Measurements from ENCODE around the gene ODC1. TPM values are rescaled to one million over a fixed set of nuclear protein-coding genes. Genes with fewer than 3 reads are reported as not detected.

The ODC1 gene
- total RNA-seq, 1 experiment from 2014 or later: 46.6 TPM

DNA sequence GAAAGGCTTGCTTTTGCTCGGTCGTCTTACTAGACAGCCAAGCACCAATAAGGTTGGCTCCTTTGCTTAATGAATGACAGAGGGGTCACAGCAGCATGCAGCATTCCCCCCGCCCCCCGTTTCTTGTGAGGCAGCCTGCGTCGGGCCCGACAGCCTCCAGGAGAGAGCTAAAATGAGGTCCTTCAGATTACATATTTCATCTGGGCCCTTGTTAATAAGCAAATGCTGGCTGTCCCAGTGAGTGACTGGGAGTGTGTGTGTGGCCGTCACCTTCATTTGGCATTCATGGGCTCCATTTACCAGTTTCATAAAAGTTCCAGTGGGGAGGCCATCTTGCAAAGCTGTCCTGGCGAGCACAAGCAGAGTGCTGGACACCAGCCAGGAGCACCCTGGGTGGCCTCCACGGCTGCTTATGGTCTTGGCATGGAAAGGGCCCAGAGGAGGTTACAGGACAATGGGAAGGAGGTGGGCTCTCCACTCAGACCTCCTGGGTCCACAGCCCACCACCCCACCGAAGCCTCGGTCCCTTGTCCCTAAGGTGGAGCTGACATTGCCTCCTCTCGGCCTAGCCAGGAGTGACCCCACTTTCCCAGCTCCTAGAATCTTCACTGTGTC is 37.2 kb downstream of the ODC1 start:
- CTCF ChIA-PET: interaction anchor here (1.1 to 5.8 kb wide), 4 partner anchors 23 to 269 kb away, joined by 3 to 104 read pairs (median 4); no protein-coding TSS in a partner anchor
- Mint-ChIP-seq H3K27me3 (ENCODE audit: low read depth) (no peaks in the 10 kb centered on the region), H3K4me1 (peaks cover 9% of the 10 kb centered on the region), H3K9me3 (peaks cover 11% of the 10 kb centered on the region), H3K27ac (no peak overlapping the region), H3K4me3 (no peak overlapping the region), H3K36me3 (no peaks in the 10 kb centered on the region)
- POLR2A ChIA-PET: no interaction called here
- no peak for TF ChIP-seq GRHL2 (CRISPR knock-in tag; IDR thresholded peaks at IDR 0.05; ENCODE audit: insufficient replicate concordance, severe bottlenecking)
- no peak for ATAC-seq
- DNase-seq (ENCODE audit: low spot score): no peak

DNA sequence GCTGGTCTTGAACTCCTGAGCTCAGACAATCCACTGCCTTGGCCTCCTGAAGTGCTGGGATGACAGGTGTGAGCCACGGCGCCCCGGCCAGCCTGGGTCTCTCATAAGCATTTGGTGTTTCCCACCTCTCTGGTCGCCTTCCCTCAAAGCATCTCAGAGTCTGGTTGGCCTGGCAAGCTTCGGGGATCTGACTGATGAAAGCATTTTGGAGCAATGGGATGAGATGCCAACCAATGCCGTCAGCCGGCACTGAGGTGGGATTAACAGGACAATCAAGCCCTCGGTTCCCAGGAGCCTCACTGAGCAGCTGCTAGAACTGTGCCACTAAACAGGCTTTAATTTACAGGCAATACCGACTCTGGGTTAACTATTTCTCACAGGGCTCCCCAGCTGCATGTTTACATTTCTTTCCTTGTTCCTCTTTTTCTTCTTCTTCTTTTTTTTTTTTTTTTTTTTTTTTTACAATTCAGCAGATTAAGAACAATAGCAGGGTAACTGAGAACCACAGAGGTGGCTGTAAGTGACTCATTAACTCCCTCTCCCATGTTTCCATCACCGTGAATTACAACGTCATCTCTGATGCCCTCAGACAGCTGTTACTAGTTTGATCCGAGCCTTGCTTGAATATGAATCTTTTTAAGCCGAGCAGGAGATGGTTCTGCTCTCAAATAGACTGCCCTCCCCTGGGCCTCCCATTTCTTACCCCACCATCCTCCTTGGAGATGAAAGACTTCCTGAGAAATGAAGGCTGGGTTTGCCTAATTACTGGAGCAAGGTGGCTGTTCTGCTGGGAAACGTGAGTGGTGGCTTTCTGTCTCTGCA is 37.9 kb downstream of the ODC1 start:
- ChIA-PET POLR2A (no interaction called here), CTCF (interaction anchor here (0.7 to 5.8 kb wide), 39 partner anchors 9 to 338 kb away, joined by 3 to 104 read pairs (median 10); partner anchors contain the start of genes HPCAL1 and ODC1)
- DNase-seq (ENCODE audit: low spot score): no peak
- H3K36me3 Mint-ChIP-seq: no peaks in the 10 kb centered on the region
- H3K27ac Mint-ChIP-seq: no peak overlapping the region
- no peak for ATAC-seq
- H3K9me3 Mint-ChIP-seq: peaks cover 11% of the 10 kb centered on the region
- H3K27me3 Mint-ChIP-seq (ENCODE audit: low read depth): no peaks in the 10 kb centered on the region
- peaks cover 9% of the 10 kb centered on the region for H3K4me1 Mint-ChIP-seq
- H3K4me3 Mint-ChIP-seq: no peak overlapping the region
- TF ChIP-seq, protein P1, sequence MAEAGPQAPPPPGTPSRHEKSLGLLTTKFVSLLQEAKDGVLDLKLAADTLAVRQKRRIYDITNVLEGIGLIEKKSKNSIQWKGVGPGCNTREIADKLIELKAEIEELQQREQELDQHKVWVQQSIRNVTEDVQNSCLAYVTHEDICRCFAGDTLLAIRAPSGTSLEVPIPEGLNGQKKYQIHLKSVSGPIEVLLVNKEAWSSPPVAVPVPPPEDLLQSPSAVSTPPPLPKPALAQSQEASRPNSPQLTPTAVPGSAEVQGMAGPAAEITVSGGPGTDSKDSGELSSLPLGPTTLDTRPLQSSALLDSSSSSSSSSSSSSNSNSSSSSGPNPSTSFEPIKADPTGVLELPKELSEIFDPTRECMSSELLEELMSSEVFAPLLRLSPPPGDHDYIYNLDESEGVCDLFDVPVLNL (CRISPR knock-in tag; IDR thresholded peaks at IDR 0.05; ENCODE audit: borderline replicate concordance, low read depth): no peak
- TF ChIP-seq, protein P2, sequence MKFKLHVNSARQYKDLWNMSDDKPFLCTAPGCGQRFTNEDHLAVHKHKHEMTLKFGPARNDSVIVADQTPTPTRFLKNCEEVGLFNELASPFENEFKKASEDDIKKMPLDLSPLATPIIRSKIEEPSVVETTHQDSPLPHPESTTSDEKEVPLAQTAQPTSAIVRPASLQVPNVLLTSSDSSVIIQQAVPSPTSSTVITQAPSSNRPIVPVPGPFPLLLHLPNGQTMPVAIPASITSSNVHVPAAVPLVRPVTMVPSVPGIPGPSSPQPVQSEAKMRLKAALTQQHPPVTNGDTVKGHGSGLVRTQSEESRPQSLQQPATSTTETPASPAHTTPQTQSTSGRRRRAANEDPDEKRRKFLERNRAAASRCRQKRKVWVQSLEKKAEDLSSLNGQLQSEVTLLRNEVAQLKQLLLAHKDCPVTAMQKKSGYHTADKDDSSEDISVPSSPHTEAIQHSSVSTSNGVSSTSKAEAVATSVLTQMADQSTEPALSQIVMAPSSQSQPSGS (CRISPR knock-in tag; IDR thresholded peaks at IDR 0.05; ENCODE audit: borderline replicate concordance, low read depth): no peak
- no peak for TF ChIP-seq NR1H2 (CRISPR knock-in tag; IDR thresholded peaks at IDR 0.05)
- TF ChIP-seq, protein P3, sequence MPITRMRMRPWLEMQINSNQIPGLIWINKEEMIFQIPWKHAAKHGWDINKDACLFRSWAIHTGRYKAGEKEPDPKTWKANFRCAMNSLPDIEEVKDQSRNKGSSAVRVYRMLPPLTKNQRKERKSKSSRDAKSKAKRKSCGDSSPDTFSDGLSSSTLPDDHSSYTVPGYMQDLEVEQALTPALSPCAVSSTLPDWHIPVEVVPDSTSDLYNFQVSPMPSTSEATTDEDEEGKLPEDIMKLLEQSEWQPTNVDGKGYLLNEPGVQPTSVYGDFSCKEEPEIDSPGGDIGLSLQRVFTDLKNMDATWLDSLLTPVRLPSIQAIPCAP (CRISPR knock-in tag; IDR thresholded peaks at IDR 0.05): no peak
- TF ChIP-seq, protein P4, sequence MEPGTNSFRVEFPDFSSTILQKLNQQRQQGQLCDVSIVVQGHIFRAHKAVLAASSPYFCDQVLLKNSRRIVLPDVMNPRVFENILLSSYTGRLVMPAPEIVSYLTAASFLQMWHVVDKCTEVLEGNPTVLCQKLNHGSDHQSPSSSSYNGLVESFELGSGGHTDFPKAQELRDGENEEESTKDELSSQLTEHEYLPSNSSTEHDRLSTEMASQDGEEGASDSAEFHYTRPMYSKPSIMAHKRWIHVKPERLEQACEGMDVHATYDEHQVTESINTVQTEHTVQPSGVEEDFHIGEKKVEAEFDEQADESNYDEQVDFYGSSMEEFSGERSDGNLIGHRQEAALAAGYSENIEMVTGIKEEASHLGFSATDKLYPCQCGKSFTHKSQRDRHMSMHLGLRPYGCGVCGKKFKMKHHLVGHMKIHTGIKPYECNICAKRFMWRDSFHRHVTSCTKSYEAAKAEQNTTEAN (CRISPR knock-in tag; IDR thresholded peaks at IDR 0.05): no peak
- TF ChIP-seq, protein P5, sequence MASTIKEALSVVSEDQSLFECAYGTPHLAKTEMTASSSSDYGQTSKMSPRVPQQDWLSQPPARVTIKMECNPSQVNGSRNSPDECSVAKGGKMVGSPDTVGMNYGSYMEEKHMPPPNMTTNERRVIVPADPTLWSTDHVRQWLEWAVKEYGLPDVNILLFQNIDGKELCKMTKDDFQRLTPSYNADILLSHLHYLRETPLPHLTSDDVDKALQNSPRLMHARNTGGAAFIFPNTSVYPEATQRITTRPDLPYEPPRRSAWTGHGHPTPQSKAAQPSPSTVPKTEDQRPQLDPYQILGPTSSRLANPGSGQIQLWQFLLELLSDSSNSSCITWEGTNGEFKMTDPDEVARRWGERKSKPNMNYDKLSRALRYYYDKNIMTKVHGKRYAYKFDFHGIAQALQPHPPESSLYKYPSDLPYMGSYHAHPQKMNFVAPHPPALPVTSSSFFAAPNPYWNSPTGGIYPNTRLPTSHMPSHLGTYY (CRISPR knock-in tag; IDR thresholded peaks at IDR 0.05): no peak

DNA sequence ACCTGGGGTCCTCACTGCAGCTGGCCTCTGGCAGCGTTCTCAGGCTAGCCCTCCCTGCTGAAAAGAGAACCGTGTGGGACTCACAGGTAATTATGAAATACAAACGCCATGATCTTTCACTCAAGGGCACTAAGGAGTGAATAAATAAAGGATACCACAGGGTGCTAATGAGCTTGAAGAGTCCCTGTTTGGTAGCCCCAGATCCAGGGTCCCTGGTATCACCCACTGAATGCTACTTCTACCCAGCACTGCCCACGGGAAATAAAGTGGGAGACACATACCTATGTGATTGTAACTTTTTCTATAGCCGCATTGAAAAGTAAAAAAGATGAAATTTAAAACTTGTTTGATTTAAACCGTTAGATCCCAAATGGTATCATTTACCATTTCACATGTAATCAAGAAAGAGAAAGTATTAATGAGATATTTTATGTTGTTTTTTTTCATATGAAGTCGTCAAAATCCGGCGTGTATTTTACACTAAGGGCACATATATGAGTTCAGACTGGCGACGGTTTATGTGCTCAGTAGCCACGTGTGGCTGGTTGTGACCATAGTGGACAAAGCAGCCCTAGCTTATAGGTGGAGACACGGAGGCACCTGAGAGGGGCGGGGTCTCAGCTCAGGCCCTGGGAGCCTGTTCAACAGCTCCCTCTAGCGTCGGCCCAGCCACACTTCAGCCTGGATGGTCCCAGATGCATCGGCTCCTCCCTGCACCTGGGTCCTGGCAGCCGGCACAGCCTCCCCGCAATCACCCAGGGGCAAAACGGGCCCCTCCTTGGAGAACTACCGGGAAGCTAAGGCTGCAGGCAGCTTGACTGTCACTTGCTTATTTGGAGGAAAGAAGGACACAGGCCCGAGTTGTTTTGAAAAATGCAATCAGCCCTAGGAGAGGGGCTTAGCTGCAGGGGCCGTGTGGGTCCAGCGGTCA is 39.2 kb downstream of the ODC1 start:
- peaks cover 9% of the 10 kb centered on the region for H3K4me1 Mint-ChIP-seq
- no peaks in the 10 kb centered on the region for H3K36me3 Mint-ChIP-seq
- POLR2A ChIA-PET: interaction anchor here (0.7 to 1.0 kb wide), 2 partner anchors 139 to 477 kb away, joined by 3 to 5 read pairs; no protein-coding TSS in a partner anchor
- no peaks in the 10 kb centered on the region for H3K27me3 Mint-ChIP-seq (ENCODE audit: low read depth)
- TF ChIP-seq, protein P6, sequence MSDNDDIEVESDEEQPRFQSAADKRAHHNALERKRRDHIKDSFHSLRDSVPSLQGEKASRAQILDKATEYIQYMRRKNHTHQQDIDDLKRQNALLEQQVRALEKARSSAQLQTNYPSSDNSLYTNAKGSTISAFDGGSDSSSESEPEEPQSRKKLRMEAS (CRISPR knock-in tag; IDR thresholded peaks at IDR 0.05): peak; percentile 61
- TF ChIP-seq FOXP1 (CRISPR knock-in tag; IDR thresholded peaks at IDR 0.05; ENCODE audit: borderline replicate concordance) (no peak), GABPB1 (CRISPR knock-in tag; IDR thresholded peaks at IDR 0.05) (peak; percentile 47; the same call in 1 of the 2 replicates), SP1 (CRISPR knock-in tag; conservative IDR thresholded peaks at IDR 0.05) (peak; percentile 79)
- TF ChIP-seq, protein P7, sequence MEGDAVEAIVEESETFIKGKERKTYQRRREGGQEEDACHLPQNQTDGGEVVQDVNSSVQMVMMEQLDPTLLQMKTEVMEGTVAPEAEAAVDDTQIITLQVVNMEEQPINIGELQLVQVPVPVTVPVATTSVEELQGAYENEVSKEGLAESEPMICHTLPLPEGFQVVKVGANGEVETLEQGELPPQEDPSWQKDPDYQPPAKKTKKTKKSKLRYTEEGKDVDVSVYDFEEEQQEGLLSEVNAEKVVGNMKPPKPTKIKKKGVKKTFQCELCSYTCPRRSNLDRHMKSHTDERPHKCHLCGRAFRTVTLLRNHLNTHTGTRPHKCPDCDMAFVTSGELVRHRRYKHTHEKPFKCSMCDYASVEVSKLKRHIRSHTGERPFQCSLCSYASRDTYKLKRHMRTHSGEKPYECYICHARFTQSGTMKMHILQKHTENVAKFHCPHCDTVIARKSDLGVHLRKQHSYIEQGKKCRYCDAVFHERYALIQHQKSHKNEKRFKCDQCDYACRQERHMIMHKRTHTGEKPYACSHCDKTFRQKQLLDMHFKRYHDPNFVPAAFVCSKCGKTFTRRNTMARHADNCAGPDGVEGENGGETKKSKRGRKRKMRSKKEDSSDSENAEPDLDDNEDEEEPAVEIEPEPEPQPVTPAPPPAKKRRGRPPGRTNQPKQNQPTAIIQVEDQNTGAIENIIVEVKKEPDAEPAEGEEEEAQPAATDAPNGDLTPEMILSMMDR (IDR thresholded peaks at IDR 0.05): peak; percentile 93
- ATAC-seq (peak; percentile 94), DNase-seq (ENCODE audit: low spot score) (peak; percentile 90)
- H3K9me3 Mint-ChIP-seq: peaks cover 11% of the 10 kb centered on the region
- no peak overlapping the region for H3K27ac Mint-ChIP-seq
- H3K4me3 Mint-ChIP-seq: no peak overlapping the region
- CTCF ChIA-PET: interaction anchor here (0.6 to 5.8 kb wide), 97 partner anchors 10 to 424 kb away, joined by 3 to 104 read pairs (median 6); partner anchors contain the start of genes HPCAL1, KLF11 and ODC1
